ENCODE results near the gene ASB8. TPM values are rescaled to one million over a fixed set of nuclear protein-coding genes. Genes with fewer than 3 reads are reported as not detected.

Gene ASB8
- total and polyA plus RNA-seq, 9 of the 15 experiments (the other 6 are each of a cell fraction or from before 2014, with no cell fraction given), result 13.3 to 29.0 (median 19.6) TPM

- TF ChIP-seq RERE (CRISPR knock-in tag; IDR thresholded peaks at IDR 0.05; ENCODE audit: borderline replicate concordance) (no peak), SMAD1 (IDR thresholded peaks at IDR 0.05; ENCODE audit: low read depth, low read length, partially characterized antibody) (no peak), RBM39 (optimal IDR thresholded peaks at IDR 0.05; ENCODE audit: low read depth, low read length) (peak; percentile 66), SREBF1 (IDR thresholded peaks at IDR 0.05; ENCODE audit: borderline replicate concordance, low read depth, low read length) (no peak), SPI1 (IDR thresholded peaks at IDR 0.05; ENCODE audit: borderline replicate concordance, low read depth, low read length) (no peak), RAD21 (CRISPR knock-in tag; conservative IDR thresholded peaks at IDR 0.05 in 1 of 2, IDR thresholded peaks at IDR 0.05 in 1 of 2) (0 out of 4 replicates have a peak, but pooled peaks of 1 of the 2 experiments have one; percentile 13), ZNF12 (CRISPR knock-in tag; IDR thresholded peaks at IDR 0.05) (no peak), KLF6 (CRISPR knock-in tag; IDR thresholded peaks at IDR 0.05; ENCODE audit: borderline replicate concordance) (no peak), AFF4 (CRISPR knock-in tag; IDR thresholded peaks at IDR 0.05) (no peak; the same call in 1 of the 2 replicates), UBTF (IDR thresholded peaks at IDR 0.05; ENCODE audit: borderline replicate concordance in 1 of 2, low read depth in 2 of 2, low read length in 2 of 2) (0 out of 4 replicates have a peak, but pooled peaks of 1 of the 2 experiments have one; percentile 12), DDX20 (tag; IDR thresholded peaks at IDR 0.05; ENCODE audit: low read depth) (no peak), PHB (CRISPR knock-in tag; IDR thresholded peaks at IDR 0.05) (no peak), ZZZ3 (IDR thresholded peaks at IDR 0.05) (peak; percentile 85; the same call in 1 of the 2 replicates), STAT5B (CRISPR knock-in tag; IDR thresholded peaks at IDR 0.05) (no peak), JUNB (CRISPR knock-in tag; conservative IDR thresholded peaks at IDR 0.05) (no peak)
These were observed 51.2 kb downstream of the ASB8 start, which contains the start of gene SENP1 (continued) for GRCh38 chr12:48105867-48106680.
